GM23338 (cell line): ENCODE data around the gene CFL2. TPM values are rescaled to one million over a fixed set of nuclear protein-coding genes. Genes with fewer than 3 reads are reported as not detected.

Experiments
- ATAC-seq: fragments of 200-7000 bp; cut with Tn5 transposase; 3 replicates; pipeline ENCODE4 v1.9.1; 2020
- DNase-seq: peaks from one replicate; pipeline ENCODE4 v3.0.0-alpha.2; 2015; ENCODE audit warnings: low spot score
- H2AFZ ChIP-seq: fragments of 200-600 bp; sonication (generic); 2 replicates; pipeline ENCODE4 v1.8.0; 2016; ENCODE audit warnings: antibody characterized with exemption, mild to moderate bottlenecking, moderate library complexity
- H3F3A ChIP-seq: fragments of 200-600 bp; sonication (generic); replicated peaks from 2 replicates; pipeline ENCODE4 v1.8.0; 2017; ENCODE audit warnings: antibody characterized with exemption, mixed run types, low read depth
- H3K27ac ChIP-seq: fragments of 200-600 bp; sonication (generic); 2 replicates; pipeline ENCODE4 v1.6.1; 2016; ENCODE audit warnings: low read depth
- H3K27me3 ChIP-seq: fragments of 200-600 bp; sonication (generic); 2 replicates; pipeline ENCODE4 v1.8.0; 2016; ENCODE audit warnings: mild to moderate bottlenecking, mixed run types, moderate library complexity; ENCODE audit not compliant: insufficient read depth
- H3K36me3 ChIP-seq: fragments of 200-600 bp; sonication (generic); 2 replicates; pipeline ENCODE4 v1.8.0; 2016; ENCODE audit warnings: mild to moderate bottlenecking; ENCODE audit not compliant: insufficient read depth
- H3K4me1 ChIP-seq: fragments of 200-600 bp; sonication (generic); 2 replicates; pipeline ENCODE4 v1.8.0; 2016; ENCODE audit warnings: mild to moderate bottlenecking, moderate library complexity; ENCODE audit not compliant: insufficient read depth
- H3K4me2 ChIP-seq: fragments of 200-600 bp; sonication (generic); 2 replicates; pipeline ENCODE4 v1.7.1; 2017; ENCODE audit warnings: mixed run types
- H3K4me3 ChIP-seq: fragments of 200-600 bp; sonication (generic); 2 replicates; pipeline ENCODE4 v1.6.1; 2016; ENCODE audit warnings: mixed run types
- H3K79me2 ChIP-seq: fragments of 200-600 bp; sonication (generic); replicated peaks from 2 replicates; pipeline ENCODE4 v1.8.0; 2017; ENCODE audit warnings: mild to moderate bottlenecking; ENCODE audit not compliant: insufficient read depth
- H3K9me2 ChIP-seq: fragments of 200-600 bp; sonication (generic); 2 replicates; pipeline ENCODE4 v1.8.0; 2017; ENCODE audit not compliant: insufficient read depth
- H4K20me1 ChIP-seq: fragments of 200-600 bp; sonication (generic); replicated peaks from 2 replicates; pipeline ENCODE4 v1.8.0; 2017; ENCODE audit warnings: mild to moderate bottlenecking; ENCODE audit not compliant: insufficient read depth
- H3K27ac Mint-ChIP-seq: 2 replicates; pipeline ENCODE4 v1.8.0; 2020; ENCODE audit warnings: inconsistent platforms, mild to moderate bottlenecking, moderate library complexity, mixed read lengths
- H3K27me3 Mint-ChIP-seq: 3 replicates; pipeline ENCODE4 v1.8.0; 2022; ENCODE audit warnings: low read depth, mild to moderate bottlenecking, moderate library complexity, mixed read lengths, inconsistent platforms; ENCODE audit not compliant: insufficient read depth, poor library complexity
- H3K36me3 Mint-ChIP-seq: 3 replicates; pipeline ENCODE4 v1.8.0; 2021; ENCODE audit warnings: low read depth, mild to moderate bottlenecking, inconsistent platforms, moderate library complexity, mixed read lengths
- H3K4me1 Mint-ChIP-seq: 3 replicates; pipeline ENCODE4 v1.8.0; 2020; ENCODE audit warnings: mild to moderate bottlenecking, inconsistent platforms, mixed read lengths
- H3K4me3 Mint-ChIP-seq: 3 replicates; pipeline ENCODE4 v1.8.0; 2021; ENCODE audit warnings: moderate library complexity, mild to moderate bottlenecking, inconsistent platforms, mixed read lengths
- H3K9me3 Mint-ChIP-seq: 3 replicates; pipeline ENCODE4 v1.8.0; 2020; ENCODE audit warnings: moderate library complexity, mild to moderate bottlenecking, inconsistent platforms, mixed read lengths
- CREB1 ChIP-seq: fragments of 250-450 bp; sonication (Bioruptor Pico); IDR thresholded peaks from 2 replicates; pipeline ENCODE4 v1.5.0; 2020; ENCODE audit warnings: low read depth, mild to moderate bottlenecking, moderate library complexity
- EZH2 ChIP-seq: fragments of 200-600 bp; sonication (generic); IDR thresholded peaks from one replicate; pipeline ENCODE4 v1.8.0; 2017; ENCODE audit warnings: antibody characterized with exemption, mild to moderate bottlenecking, low read depth; ENCODE audit not compliant: unreplicated experiment
- JUNB ChIP-seq: IDR thresholded peaks from one replicate; pipeline ENCODE4 v1.6.1; 2016; ENCODE audit warnings: antibody characterized with exemption; ENCODE audit not compliant: unreplicated experiment
- NANOG ChIP-seq: IDR thresholded peaks from 2 replicates; pipeline ENCODE4 v1.6.1; 2016; ENCODE audit warnings: antibody characterized with exemption, borderline replicate concordance
- POLR2AphosphoS5 ChIP-seq: IDR thresholded peaks from 2 replicates; pipeline ENCODE4 v1.6.1; 2016; ENCODE audit warnings: antibody characterized with exemption, low read depth
- STAT1 ChIP-seq: IDR thresholded peaks from one replicate; pipeline ENCODE4 v1.6.1; 2016; ENCODE audit warnings: antibody characterized with exemption; ENCODE audit not compliant: unreplicated experiment
- ZNF331 ChIP-seq: fragments of 250-450 bp; sonication (Bioruptor Pico); IDR thresholded peaks from 2 replicates; pipeline ENCODE4 v1.5.0; 2020; ENCODE audit warnings: low read depth, mild to moderate bottlenecking, moderate library complexity
- polyA plus RNA-seq: library from polyadenylated mRNA; unstranded; fragments of >200 nt; fragmentation: Nextera tagmentation; extraction: Ambion mirVana; gene quantifications from 2 replicates; pipeline ENCODE4 v1.2.1, GENCODE V29; 2016
- total RNA-seq: library from RNA; depleted of rRNA; stranded (reverse); fragments of >200 nt; shearing (Covaris generic); gene quantifications from 2 replicates; pipeline ENCODE4 v1.2.3, GENCODE V29; 2014
- TF ChIP-seq, protein P1 (sequence below): fragments of 250-450 bp; sonication (Bioruptor Pico); IDR thresholded peaks from 2 replicates; pipeline ENCODE4 v1.5.0; 2020; ENCODE audit warnings: mild to moderate bottlenecking, moderate library complexity
- TF ChIP-seq, protein P2 (sequence below), 2 experiments: fragments of 200-600 bp in 1 of 2; sonication (generic) in 1 of 2; conservative IDR thresholded peaks; 2 replicates each; pipeline versions ENCODE4 v1.5.1 to v1.6.1; 2016 to 2017; ENCODE audit warnings: antibody characterized with exemption in 2 of 2, low read depth in 2 of 2, mild to moderate bottlenecking in 2 of 2, moderate library complexity in 1 of 2
- TF ChIP-seq, protein P3 (sequence below): IDR thresholded peaks from one replicate; pipeline ENCODE4 v1.6.1; 2018; ENCODE audit warnings: antibody characterized with exemption; ENCODE audit not compliant: unreplicated experiment

CFL2 gene
- total and polyA plus RNA-seq, 2 experiments from 2014 or later: 10.9 to 14.8 TPM

DNA sequence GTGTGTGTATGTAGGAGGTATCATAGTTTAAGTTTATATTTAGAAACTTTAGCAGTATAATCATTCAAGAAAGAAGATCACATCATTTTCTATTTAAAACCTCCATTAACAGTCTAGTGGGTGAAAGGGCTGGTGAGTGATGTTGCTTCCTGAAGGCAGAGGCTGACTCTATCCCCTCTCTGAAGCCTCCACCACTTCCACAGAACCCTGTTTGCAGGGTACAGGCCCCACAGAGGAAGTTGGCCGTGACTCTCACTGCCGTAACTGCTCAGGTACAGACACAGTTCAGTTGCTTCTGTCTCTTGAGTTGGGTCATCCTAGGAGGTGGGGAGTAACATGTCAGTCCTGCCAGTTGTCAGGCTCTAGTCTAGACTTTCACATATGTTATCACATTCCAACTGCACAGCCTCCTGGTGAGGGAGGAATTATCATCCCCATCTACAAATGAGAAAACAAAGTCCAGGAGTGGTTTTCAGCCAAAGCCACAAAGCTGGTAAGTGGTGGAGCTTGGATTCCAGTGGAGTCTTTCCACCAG, 31.5 kb downstream of the CFL2 start (continued):
- TF ChIP-seq, protein P1, sequence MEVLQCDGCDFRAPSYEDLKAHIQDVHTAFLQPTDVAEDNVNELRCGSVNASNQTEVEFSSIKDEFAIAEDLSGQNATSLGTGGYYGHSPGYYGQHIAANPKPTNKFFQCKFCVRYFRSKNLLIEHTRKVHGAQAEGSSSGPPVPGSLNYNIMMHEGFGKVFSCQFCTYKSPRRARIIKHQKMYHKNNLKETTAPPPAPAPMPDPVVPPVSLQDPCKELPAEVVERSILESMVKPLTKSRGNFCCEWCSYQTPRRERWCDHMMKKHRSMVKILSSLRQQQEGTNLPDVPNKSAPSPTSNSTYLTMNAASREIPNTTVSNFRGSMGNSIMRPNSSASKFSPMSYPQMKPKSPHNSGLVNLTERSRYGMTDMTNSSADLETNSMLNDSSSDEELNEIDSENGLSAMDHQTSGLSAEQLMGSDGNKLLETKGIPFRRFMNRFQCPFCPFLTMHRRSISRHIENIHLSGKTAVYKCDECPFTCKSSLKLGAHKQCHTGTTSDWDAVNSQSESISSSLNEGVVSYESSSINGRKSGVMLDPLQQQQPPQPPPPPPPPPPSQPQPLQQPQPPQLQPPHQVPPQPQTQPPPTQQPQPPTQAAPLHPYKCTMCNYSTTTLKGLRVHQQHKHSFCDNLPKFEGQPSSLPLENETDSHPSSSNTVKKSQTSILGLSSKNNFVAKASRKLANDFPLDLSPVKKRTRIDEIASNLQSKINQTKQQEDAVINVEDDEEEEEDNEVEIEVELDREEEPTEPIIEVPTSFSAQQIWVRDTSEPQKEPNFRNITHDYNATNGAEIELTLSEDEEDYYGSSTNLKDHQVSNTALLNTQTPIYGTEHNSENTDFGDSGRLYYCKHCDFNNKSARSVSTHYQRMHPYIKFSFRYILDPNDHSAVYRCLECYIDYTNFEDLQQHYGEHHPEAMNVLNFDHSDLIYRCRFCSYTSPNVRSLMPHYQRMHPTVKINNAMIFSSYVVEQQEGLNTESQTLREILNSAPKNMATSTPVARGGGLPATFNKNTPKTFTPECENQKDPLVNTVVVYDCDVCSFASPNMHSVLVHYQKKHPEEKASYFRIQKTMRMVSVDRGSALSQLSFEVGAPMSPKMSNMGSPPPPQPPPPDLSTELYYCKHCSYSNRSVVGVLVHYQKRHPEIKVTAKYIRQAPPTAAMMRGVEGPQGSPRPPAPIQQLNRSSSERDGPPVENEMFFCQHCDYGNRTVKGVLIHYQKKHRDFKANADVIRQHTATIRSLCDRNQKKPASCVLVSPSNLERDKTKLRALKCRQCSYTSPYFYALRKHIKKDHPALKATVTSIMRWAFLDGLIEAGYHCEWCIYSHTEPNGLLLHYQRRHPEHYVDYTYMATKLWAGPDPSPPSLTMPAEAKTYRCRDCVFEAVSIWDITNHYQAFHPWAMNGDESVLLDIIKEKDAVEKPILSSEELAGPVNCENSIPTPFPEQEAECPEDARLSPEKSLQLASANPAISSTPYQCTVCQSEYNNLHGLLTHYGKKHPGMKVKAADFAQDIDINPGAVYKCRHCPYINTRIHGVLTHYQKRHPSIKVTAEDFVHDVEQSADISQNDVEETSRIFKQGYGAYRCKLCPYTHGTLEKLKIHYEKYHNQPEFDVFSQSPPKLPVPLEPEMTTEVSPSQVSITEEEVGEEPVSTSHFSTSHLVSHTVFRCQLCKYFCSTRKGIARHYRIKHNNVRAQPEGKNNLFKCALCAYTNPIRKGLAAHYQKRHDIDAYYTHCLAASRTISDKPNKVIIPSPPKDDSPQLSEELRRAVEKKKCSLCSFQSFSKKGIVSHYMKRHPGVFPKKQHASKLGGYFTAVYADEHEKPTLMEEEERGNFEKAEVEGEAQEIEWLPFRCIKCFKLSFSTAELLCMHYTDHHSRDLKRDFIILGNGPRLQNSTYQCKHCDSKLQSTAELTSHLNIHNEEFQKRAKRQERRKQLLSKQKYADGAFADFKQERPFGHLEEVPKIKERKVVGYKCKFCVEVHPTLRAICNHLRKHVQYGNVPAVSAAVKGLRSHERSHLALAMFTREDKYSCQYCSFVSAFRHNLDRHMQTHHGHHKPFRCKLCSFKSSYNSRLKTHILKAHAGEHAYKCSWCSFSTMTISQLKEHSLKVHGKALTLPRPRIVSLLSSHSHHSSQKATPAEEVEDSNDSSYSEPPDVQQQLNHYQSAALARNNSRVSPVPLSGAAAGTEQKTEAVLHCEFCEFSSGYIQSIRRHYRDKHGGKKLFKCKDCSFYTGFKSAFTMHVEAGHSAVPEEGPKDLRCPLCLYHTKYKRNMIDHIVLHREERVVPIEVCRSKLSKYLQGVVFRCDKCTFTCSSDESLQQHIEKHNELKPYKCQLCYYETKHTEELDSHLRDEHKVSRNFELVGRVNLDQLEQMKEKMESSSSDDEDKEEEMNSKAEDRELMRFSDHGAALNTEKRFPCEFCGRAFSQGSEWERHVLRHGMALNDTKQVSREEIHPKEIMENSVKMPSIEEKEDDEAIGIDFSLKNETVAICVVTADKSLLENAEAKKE (CRISPR knock-in tag): no peak
- TF ChIP-seq CREB1 (CRISPR knock-in tag) (no peak), STAT1 (no peak), JUNB (no peak), POLR2AphosphoS5 (no peak)
- TF ChIP-seq, protein P2, sequence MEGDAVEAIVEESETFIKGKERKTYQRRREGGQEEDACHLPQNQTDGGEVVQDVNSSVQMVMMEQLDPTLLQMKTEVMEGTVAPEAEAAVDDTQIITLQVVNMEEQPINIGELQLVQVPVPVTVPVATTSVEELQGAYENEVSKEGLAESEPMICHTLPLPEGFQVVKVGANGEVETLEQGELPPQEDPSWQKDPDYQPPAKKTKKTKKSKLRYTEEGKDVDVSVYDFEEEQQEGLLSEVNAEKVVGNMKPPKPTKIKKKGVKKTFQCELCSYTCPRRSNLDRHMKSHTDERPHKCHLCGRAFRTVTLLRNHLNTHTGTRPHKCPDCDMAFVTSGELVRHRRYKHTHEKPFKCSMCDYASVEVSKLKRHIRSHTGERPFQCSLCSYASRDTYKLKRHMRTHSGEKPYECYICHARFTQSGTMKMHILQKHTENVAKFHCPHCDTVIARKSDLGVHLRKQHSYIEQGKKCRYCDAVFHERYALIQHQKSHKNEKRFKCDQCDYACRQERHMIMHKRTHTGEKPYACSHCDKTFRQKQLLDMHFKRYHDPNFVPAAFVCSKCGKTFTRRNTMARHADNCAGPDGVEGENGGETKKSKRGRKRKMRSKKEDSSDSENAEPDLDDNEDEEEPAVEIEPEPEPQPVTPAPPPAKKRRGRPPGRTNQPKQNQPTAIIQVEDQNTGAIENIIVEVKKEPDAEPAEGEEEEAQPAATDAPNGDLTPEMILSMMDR (conservative IDR thresholded peaks at IDR 0.05; ENCODE audit: low read depth in 2 of 2): no peak

DNA sequence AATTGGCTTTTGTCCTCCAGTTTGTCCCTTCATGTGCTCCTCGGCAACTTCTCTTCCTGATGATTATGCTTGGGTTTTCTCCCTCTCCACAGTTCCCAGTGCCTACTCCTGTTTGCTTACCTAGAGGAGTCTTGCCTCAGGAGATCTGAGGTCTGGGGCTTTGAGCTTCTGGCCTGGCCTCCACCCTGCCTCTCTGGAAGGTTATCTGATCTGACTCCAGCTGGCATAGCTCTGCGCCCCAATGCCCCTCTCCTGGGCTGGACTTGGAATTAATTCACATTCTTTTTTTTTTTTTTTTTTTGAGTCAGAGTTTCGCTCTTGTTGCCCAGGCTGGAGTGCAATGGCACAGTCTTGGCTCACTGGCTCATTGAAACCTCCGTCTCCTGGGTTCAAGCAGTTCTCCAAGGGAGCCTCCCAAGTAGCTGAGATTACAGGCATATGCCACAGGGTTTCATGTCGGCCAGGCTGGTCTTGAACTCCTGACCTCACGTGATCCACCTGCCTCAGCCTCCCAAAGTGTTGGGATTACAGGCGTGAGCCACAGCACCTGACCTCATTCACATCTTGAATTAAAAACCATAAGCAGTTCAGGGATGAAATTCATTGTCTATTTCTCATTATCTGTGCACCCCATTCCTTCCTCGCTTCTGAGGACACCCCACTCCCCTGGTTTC, 33.5 kb downstream of the CFL2 start:
- H2AFZ ChIP-seq: peak overlapping the region; percentile 84; the same call in 1 of the 2 replicates
- no peak overlapping the region for H3K4me3 ChIP-seq
- Mint-ChIP-seq H3K9me3 (no peaks in the 10 kb centered on the region), H3K27me3 (peaks cover 2% of the 10 kb centered on the region), H3K4me3 (no peak overlapping the region), H3K4me1 (peaks cover 18% of the 10 kb centered on the region), H3K36me3 (no peaks in the 10 kb centered on the region), H3K27ac (no peak overlapping the region)
- no peak overlapping the region for H3K4me2 ChIP-seq
- no peaks in the 10 kb centered on the region for H3K36me3 ChIP-seq
- no peaks in the 10 kb centered on the region for H3K9me2 ChIP-seq
- no peaks in the 10 kb centered on the region; the same call in 1 of the 2 replicates for H3F3A ChIP-seq
- no peaks in the 10 kb centered on the region for H3K79me2 ChIP-seq
- no peak for ATAC-seq
- DNase-seq: no peak
- no peaks in the 10 kb centered on the region for H4K20me1 ChIP-seq
- H3K27ac ChIP-seq: no peak overlapping the region
- H3K4me1 ChIP-seq: peaks cover 10% of the 10 kb centered on the region
- no peaks in the 10 kb centered on the region for H3K27me3 ChIP-seq
- TF ChIP-seq, protein P3, sequence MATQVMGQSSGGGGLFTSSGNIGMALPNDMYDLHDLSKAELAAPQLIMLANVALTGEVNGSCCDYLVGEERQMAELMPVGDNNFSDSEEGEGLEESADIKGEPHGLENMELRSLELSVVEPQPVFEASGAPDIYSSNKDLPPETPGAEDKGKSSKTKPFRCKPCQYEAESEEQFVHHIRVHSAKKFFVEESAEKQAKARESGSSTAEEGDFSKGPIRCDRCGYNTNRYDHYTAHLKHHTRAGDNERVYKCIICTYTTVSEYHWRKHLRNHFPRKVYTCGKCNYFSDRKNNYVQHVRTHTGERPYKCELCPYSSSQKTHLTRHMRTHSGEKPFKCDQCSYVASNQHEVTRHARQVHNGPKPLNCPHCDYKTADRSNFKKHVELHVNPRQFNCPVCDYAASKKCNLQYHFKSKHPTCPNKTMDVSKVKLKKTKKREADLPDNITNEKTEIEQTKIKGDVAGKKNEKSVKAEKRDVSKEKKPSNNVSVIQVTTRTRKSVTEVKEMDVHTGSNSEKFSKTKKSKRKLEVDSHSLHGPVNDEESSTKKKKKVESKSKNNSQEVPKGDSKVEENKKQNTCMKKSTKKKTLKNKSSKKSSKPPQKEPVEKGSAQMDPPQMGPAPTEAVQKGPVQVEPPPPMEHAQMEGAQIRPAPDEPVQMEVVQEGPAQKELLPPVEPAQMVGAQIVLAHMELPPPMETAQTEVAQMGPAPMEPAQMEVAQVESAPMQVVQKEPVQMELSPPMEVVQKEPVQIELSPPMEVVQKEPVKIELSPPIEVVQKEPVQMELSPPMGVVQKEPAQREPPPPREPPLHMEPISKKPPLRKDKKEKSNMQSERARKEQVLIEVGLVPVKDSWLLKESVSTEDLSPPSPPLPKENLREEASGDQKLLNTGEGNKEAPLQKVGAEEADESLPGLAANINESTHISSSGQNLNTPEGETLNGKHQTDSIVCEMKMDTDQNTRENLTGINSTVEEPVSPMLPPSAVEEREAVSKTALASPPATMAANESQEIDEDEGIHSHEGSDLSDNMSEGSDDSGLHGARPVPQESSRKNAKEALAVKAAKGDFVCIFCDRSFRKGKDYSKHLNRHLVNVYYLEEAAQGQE: no peak
- no peak for TF ChIP-seq NANOG
- TF ChIP-seq, protein P2 (conservative IDR thresholded peaks at IDR 0.05; ENCODE audit: low read depth in 2 of 2): no peak
- TF ChIP-seq EZH2: no peak
- TF ChIP-seq POLR2AphosphoS5: no peak
- no peak for TF ChIP-seq CREB1 (CRISPR knock-in tag)
- no peak for TF ChIP-seq JUNB
- TF ChIP-seq ZNF331 (CRISPR knock-in tag): no peak
